Activated effector memory CD4-positive, alpha-beta T cell treated with anti-CD3 and anti-CD28 coated beads, Interleukin-2, amount 50 U/mL, for 16 hours (primary cell): ENCODE results near the gene ZDHHC7.
"Not testable (repeated sequence)": the region's sequence is repeated elsewhere in the genome, so short reads cannot be mapped to it uniquely, and the experiment has no call there.

ENCODE experiments used
- DNase-seq: peaks from one replicate; pipeline ENCODE4 v3.0.0-alpha.2; 2020

The ZDHHC7 gene

DNA sequence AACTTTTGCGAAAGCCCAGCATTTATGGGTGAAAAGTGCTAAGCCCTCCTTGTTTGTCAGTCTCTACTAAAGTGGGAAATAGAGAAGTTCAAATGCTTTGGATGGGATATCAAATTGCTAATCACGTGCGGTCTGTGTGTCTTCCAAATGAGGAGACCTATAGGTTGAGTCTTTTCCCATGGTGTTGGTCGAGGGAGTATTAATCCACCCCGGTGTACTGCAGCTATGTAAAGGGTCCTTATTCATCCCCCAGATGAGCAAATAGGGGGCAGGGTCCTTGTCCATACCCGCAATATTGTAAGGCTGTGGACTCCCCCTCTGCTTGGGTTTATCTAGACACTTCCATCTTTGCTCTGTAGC, 30.8 kb upstream of the ZDHHC7 start:
- DNase-seq, result no peak

- no peak for DNase-seq
These were observed 30.2 kb upstream of the ZDHHC7 start for GRCh38 chr16:85041219-85042166.

GRCh38 chr16:85040685-85041084, 29.4 kb upstream of the ZDHHC7 start:
- no peak for DNase-seq

GRCh38 chr16:85037721-85038120, 26.4 kb upstream of the ZDHHC7 start:
- no peak for DNase-seq

DNA sequence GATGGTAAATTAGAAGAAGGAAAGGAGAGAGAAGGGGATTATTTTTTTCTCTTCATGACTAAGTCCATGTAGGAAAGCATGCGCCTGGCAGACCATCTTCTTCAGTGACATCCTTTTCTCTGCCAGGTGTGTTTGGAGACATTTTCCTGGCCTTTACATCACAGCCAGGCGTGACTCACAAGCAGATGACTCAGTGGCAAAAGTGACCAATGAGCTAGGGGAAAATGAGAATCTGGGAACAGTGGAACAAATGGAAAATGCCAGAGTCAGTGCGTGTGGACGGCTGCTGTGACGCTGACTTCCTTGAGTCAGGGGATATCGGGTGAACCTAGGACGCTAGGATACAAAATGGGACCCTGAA, 25.7 kb upstream of the ZDHHC7 start:
- DNase-seq, result no peak

DNA sequence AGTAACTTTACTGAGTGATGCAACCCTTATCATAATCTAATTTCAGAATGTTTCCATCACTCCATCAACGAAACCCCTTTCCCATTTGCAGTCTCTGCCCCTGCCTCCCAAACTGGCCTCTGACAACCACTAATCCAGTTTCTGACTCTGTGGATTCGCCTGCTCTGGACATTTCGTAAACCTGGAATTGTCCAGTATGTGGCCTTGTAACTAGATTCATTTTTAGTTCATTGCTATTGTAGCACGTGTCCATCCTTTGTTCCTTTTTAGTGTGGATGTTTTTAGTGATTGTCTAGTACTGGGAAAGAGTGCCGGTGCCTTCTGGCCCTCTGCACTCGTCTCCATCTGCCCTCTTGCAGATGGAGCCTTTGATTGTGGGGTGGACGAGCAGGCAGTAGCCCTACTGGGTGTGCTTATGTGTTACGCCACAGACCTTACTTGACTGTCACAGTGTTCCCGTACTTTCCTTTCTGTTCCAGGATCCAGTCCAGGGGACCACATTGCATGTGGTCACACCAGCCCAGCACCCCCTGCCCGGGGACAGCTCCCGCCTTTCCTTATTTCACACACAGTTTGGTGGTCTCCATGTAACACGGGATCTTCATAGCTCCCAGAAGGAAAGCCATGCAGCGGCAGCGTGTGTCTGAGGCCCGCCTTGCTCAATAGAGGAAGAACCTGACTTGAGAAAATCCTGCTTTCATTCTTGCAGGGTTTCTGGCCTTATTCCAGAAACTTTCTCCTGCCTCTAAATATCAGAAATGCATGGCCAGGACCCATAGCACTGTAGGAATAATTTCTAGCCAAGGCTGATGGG, 25.1 kb upstream of the ZDHHC7 start:
- no peak for DNase-seq

DNA sequence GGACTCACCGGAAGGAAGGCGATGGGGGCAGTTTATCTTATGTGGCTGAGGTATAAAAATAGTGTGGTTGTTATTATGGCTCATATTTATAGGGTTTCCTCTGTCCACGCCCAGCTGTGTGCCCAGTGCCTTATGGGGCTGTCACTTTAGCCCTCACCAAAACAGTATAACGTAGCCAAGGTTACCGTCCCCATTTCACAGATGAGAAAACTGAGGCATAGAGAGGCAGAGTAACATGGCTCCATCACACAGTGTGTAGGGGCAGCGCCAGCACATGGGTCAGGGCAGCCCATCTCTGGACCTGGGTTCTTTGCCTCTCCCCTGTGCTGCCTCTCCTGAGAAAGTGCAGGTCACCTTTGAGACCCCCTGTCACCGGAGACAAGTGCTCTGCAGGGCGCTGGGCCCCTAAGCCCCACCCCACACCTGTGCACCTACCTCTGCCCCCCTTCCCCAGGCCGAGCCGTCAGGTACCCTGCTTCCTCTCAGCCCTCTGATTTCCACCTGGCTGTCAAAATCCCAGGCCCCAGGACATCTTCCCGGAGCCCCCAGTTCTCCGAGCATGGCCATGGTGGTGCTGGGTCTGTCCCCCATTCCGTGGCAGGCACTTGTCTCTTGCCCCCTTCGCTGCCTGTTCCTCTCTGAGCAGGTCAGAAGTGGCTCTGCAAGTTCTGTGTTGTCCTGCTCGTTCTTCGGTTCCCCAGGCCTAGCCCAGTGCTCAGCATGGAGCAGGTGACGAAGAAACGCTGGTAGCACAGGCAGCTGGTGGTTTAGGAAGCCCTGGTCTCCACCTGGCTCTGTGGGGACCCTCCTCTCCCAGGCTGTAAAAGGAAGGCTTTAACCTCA, 23.5 kb upstream of the ZDHHC7 start:
- no peak for DNase-seq

GRCh38 chr16:85033171-85033570, 21.8 kb upstream of the ZDHHC7 start:
- DNase-seq, result no peak

- not testable (repeated sequence) for DNase-seq
These were observed 20.9 kb upstream of the ZDHHC7 start for GRCh38 chr16:85032187-85032586.

DNA sequence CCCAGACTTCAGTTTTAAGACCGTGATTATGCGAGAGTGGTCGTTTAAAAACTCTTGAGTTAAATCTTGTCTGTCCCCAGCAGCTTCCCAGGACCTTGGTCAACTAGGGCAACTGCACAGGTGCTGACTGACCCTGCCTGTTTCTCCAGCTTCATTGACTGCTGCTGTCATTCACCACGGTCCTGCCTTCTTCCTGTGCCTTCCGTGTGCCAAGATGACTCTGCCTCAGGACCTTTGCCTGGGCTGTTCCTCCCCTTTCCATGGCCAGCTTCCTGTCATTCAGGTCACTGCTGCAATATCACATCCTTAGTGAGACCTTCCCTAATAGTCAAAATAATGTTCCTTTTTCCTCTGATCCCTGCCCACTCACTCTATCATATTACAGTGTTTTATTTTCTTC, 20.1 kb upstream of the ZDHHC7 start:
- no peak for DNase-seq

DNA sequence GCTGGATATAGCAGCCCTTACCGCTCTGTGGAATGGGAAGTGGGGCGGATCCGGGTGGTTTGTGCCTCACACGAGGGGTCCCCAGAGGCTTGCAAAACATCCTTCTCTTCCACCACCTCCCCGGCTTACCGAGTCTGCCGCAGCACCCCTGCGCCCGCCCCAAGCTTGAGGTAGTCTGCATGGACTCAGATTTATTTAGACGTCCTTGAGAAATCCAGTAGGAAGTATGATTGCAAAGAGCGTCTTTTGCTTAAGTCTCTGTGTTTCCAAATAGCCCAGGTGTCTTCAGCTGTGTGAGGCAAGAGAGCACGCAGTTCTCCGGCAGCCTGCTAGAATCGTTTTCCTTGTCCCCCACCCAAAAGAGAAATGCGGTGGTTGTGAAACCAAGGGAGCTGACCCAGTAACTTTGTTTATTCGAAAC, 18.7 kb upstream of the ZDHHC7 start:
- DNase-seq, result no peak

DNA sequence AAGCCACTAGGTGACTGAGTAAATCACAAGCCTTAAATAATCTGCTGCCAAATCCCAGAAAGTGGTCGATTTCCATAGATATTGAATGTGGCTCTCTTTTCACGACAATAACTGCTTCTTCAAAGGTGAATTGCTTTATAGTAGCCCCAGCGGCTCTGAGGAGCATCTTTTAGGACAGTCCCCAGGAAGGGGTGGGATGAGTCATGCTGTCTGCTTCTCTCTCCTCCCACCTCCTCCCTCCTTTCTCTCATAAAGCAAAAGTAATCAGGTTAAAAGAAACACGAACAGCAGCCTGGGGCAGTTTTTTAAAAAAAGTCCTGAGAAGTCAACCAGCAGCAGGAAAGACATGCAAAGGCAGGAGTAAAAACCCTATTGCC, 18.1 kb upstream of the ZDHHC7 start:
- peak; percentile 85 for DNase-seq

DNA sequence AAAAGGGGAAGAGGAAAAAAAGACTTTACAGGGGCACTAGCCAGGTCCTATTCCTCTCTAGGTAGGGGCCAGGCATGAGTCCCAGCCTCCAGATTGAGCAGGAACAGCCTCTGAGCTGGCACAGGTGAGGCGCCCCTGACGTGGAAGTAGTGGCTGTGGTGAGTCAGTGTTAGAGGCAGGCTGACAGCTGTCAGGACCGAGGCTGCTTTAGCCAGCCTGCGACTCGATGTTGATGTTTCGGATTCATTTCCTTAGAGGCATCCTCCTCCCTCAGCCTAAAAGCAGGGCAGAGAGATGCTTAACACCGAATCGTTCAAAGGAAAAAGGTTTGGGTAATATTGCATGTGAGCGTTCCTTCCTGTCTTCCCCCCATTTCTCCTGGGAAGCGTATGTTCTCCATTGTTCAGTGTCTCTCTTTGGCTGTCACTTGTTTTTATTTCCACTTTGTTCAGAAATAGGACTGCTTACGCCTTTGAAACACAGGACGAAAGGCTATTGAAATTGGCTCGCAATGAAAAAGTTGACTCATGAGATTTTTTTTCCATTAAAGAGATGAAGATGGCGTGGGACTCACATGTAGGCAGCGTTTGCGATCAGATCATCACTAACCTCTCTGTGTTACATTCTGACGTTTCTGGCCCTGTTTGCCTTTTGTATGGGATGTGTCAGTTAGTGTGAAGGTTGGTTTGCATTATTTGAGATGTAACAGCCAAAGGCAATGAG, 17.5 kb upstream of the ZDHHC7 start:
- DNase-seq, result peak; percentile 91

DNA sequence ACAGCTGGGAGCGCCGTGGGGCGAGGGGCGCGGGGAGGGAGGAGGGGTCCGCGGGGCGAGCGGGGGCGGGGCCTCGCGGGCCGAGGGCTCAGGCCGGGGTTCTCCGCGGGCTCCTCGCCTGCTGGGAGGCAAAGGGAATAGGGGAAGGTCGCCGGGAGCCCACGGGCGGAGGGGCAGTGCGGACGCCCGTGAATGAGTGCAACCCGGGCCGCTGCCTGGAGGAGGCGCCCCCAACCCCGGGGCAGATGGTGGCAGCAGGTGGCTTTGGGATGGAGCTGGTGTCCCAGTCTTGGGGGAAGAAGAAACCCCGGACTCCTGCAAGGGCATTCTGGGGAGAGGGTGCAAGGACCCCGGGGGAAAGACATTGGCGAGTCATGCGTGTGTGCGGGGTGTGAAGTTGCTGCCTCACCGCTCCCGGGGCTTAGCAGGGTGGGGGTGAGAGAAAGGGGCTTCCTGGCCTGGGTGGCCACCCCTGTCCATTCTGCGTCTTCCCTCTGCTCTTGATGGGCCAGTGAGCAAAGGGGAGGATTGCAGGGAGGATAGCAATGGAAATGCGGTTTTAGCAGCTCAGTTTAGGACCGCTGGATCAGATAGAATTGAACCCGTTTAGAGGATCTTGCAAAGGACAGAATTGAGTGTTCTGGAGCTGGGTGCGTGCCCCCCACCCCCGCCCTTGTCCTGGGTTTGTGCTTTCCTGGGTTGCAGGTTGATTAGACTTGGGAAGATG, 16.8 kb upstream of the ZDHHC7 start:
- DNase-seq, result no peak

- DNase-seq, result peak; percentile 98
These were observed 16.1 kb upstream of the ZDHHC7 start, which contains the start of gene KIAA0513 for GRCh38 chr16:85027349-85027957. Gene KIAA0513, plus strand, starts transcription at chr16:85027795. Its CDS starts 39,277 bp downstream, at chr16:85067072.

GRCh38 chr16:85026703-85027102, 15.4 kb upstream of the ZDHHC7 start:
- no peak for DNase-seq

- no peak for DNase-seq
These were observed 14.7 kb upstream of the ZDHHC7 start for GRCh38 chr16:85025781-85026653.

DNA sequence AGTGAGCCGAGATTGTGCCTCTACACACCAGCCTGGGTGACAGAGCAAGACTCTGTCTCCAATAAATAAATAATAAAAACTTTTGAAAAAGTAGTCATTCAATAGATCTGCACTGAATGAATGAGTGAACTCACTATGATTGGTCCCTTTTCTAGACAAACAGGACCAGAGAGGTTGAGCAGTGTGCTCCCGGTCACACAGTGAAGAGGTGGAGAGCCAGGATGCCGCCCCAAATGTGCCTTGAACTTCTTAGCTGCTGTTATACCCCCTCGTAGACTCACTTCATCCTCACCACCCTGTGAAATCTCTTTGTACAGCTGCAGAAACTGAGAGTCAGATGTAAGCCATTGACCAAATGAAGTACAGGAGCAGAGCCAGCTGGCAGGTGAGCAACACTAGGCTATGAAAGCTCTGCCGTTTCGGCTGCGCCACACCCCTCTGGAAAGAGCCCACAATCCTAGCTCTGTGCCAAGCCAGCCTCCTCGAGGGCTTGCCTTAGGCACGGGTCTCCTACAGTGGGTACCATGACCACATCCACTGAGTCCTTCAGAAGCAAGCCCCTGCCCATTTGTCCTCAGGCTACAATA, 8.4 kb upstream of the ZDHHC7 start:
- DNase-seq, result no peak

- DNase-seq, result no peak
These were observed 7.3 kb upstream of the ZDHHC7 start for GRCh38 chr16:85018529-85019236.
